ENCODE data around the gene CORT. TPM values are rescaled to one million over a fixed set of nuclear protein-coding genes. Genes with fewer than 3 reads are reported as not detected.

CORT gene
- total and polyA plus RNA-seq, 2 donors (not counting 1 experiment from before 2014, with no cell fraction given): 0.52 TPM; not detected in 1

GRCh38 chr1:10475510-10475909 lies 25.7 kb downstream of the CORT start:
- Histone ChIP-seq H4K20me1 (ENCODE audit: control insufficient read depth, insufficient read depth, low read length, poor library complexity, severe bottlenecking) (no peaks in the 10 kb centered on the region), H3K4me2 (replicated peaks; ENCODE audit: low read depth, low read length, poor library complexity, severe bottlenecking) (peak overlapping the region; percentile 89), H3K9ac (ENCODE audit: low read length) (peak overlapping the region; percentile 73), H3K9me3 (ENCODE audit: control extremely low read depth in 1 of 3, control insufficient read depth in 2 of 3, insufficient read depth in 1 of 3, low read length in 2 of 3) (peaks cover 0 to 7% (median 0%) of the 10 kb centered on the region in 3 donors), H3K4me3 (ENCODE audit: control extremely low read depth in 1 of 5, extremely low read depth in 1 of 5, insufficient read depth in 1 of 5, low read depth in 2 of 5, low read length in 4 of 5) (peak overlapping the region; percentile 37 to 86 (median 70)), H2AFZ (ENCODE audit: insufficient read depth, low read depth, low read length, poor library complexity, severe bottlenecking) (peak overlapping the region; percentile 76), H3K4me1 (ENCODE audit: control insufficient read depth in 2 of 2, insufficient read depth in 2 of 2, low read length in 2 of 2) (peaks cover 34 to 44% of the 10 kb centered on the region in 2 donors), H3K27ac (ENCODE audit: low read length in 2 of 2) (peak overlapping the region; percentile 69 to 72), H3K79me2 (ENCODE audit: control insufficient read depth, insufficient read depth, low read length) (peaks cover 58% of the 10 kb centered on the region), H3K27me3 (replicated peaks in 1 of 4; ENCODE audit: control extremely low read depth in 1 of 4, control insufficient read depth in 3 of 4, insufficient read depth in 4 of 4, low read length in 3 of 4) (no peaks in the 10 kb centered on the region), H3K36me3 (replicated peaks in 1 of 2; ENCODE audit: control extremely low read depth in 1 of 2, control insufficient read depth in 1 of 2, extremely low read depth in 1 of 2, insufficient read depth in 2 of 2, low read length in 1 of 2) (no peaks in the 10 kb centered on the region)
- no peaks in the 10 kb centered on the region for H3K9me3 Mint-ChIP-seq (ENCODE audit: insufficient read depth)
- intact Hi-C loops (cut with micrococcal nuclease): loop anchor here (2.0 to 10.0 kb wide), 3 partner anchors 265 to 1329 kb away; partner anchors contain the start of genes CLCN6, CTNNBIP1, KIF1B and MTHFR
- H3K27me3 Mint-ChIP-seq: no peaks in the 10 kb centered on the region
- CTCF ChIA-PET: interaction anchor here (1.0 to 1.3 kb wide), 3 partner anchors 18 to 265 kb away, joined by 3 to 5 read pairs (median 4); partner anchors contain the start of gene KIF1B
- H3K27ac Mint-ChIP-seq: peak overlapping the region; percentile 89
- WGBS (ENCODE audit: insufficient coverage): 1% methylated on average over 7 of the region's 13 CpGs
- DNase-seq (no peak), ATAC-seq (ENCODE audit: low read depth) (no peak)
- H3K4me1 Mint-ChIP-seq: peaks cover 51% of the 10 kb centered on the region
- H3K4me3 Mint-ChIP-seq: peak overlapping the region; percentile 92
- POLR2A ChIA-PET: interaction anchor here (1.0 kb wide), 1 partner anchor 45 kb away, joined by 5 read pairs; the partner anchor contains the start of gene CENPS
- TF ChIP-seq EZH2 (IDR thresholded peaks at IDR 0.05; ENCODE audit: borderline replicate concordance, insufficient read depth, low read depth, low read length, poor library complexity, severe bottlenecking) (no peak), CTCF (IDR thresholded peaks at IDR 0.05) (no peak)

GRCh38 chr1:10479296-10479695 lies 29.5 kb downstream of the CORT start:
- Histone ChIP-seq H3K9me3 (ENCODE audit: control extremely low read depth in 1 of 3, control insufficient read depth in 2 of 3, insufficient read depth in 1 of 3, low read length in 2 of 3) (peaks cover 0 to 4% (median 0%) of the 10 kb centered on the region in 3 donors), H3K4me1 (ENCODE audit: control insufficient read depth in 2 of 2, insufficient read depth in 2 of 2, low read length in 2 of 2) (peaks cover 13 to 17% of the 10 kb centered on the region in 2 donors), H3K36me3 (replicated peaks in 1 of 2; ENCODE audit: control extremely low read depth in 1 of 2, control insufficient read depth in 1 of 2, extremely low read depth in 1 of 2, insufficient read depth in 2 of 2, low read length in 1 of 2) (no peaks in the 10 kb centered on the region), H3K4me2 (replicated peaks; ENCODE audit: low read depth, low read length, poor library complexity, severe bottlenecking) (no peak overlapping the region), H3K27me3 (replicated peaks in 1 of 4; ENCODE audit: control extremely low read depth in 1 of 4, control insufficient read depth in 3 of 4, insufficient read depth in 4 of 4, low read length in 3 of 4) (no peaks in the 10 kb centered on the region), H3K79me2 (ENCODE audit: control insufficient read depth, insufficient read depth, low read length) (peaks cover 80% of the 10 kb centered on the region), H2AFZ (ENCODE audit: insufficient read depth, low read depth, low read length, poor library complexity, severe bottlenecking) (no peak overlapping the region), H3K27ac (ENCODE audit: low read length in 2 of 2) (no peak overlapping the region), H4K20me1 (ENCODE audit: control insufficient read depth, insufficient read depth, low read length, poor library complexity, severe bottlenecking) (no peaks in the 10 kb centered on the region), H3K9ac (ENCODE audit: low read length) (no peak overlapping the region), H3K4me3 (ENCODE audit: control extremely low read depth in 1 of 5, extremely low read depth in 1 of 5, insufficient read depth in 1 of 5, low read depth in 2 of 5, low read length in 4 of 5) (no peak overlapping the region)
- no peak for TF ChIP-seq CTCF (IDR thresholded peaks at IDR 0.05)
- no peak for TF ChIP-seq EZH2 (IDR thresholded peaks at IDR 0.05; ENCODE audit: borderline replicate concordance, insufficient read depth, low read depth, low read length, poor library complexity, severe bottlenecking)
- H3K27me3 Mint-ChIP-seq: no peaks in the 10 kb centered on the region
- no peak overlapping the region for H3K4me3 Mint-ChIP-seq
- POLR2A ChIA-PET: no interaction called here
- DNase-seq: no peak
- no peaks in the 10 kb centered on the region for H3K9me3 Mint-ChIP-seq (ENCODE audit: insufficient read depth)
- intact Hi-C loops (cut with micrococcal nuclease): loop anchor here (10.0 kb wide), 1 partner anchor 1326 kb away; the partner anchor contains the start of genes CLCN6 and MTHFR
- H3K27ac Mint-ChIP-seq: no peak overlapping the region
- H3K4me1 Mint-ChIP-seq: peaks cover 25% of the 10 kb centered on the region
- CTCF ChIA-PET: interaction anchor here (1.6 to 3.8 kb wide), 2 partner anchors 11 to 15 kb away, joined by 3 to 20 read pairs; no protein-coding TSS in a partner anchor
- ATAC-seq (ENCODE audit: low read depth): no peak
- 81% methylated on average over 6 of the region's 8 CpGs for WGBS (ENCODE audit: insufficient coverage)

All from B cell (primary cell).